Osteoblast (primary cell): ENCODE data around the gene ABTB1. TPM values are rescaled to one million over a fixed set of nuclear protein-coding genes. Genes with fewer than 3 reads are reported as not detected.

Experiments
- DNase-seq: peaks from one replicate; pipeline ENCODE4 v3.0.0; 2011; ENCODE audit warnings: low spot score, mixed read lengths; ENCODE audit not compliant: insufficient read length; ENCODE audit errors: missing footprints
- H2AFZ ChIP-seq: 2 replicates; pipeline ENCODE4 v1.6.0; 2011; ENCODE audit warnings: mild to moderate bottlenecking, low read length
- H3K27ac ChIP-seq: 2 replicates; pipeline ENCODE4 v1.5.1; 2011; ENCODE audit warnings: mild to moderate bottlenecking, low read depth, low read length, moderate library complexity
- H3K27me3 ChIP-seq: 2 replicates; pipeline ENCODE4 v1.6.0; 2012; ENCODE audit warnings: mild to moderate bottlenecking, control low read depth, inconsistent platforms, low read length, moderate library complexity; ENCODE audit not compliant: insufficient read depth
- H3K36me3 ChIP-seq: 2 replicates; pipeline ENCODE4 v1.5.1; 2011; ENCODE audit warnings: mild to moderate bottlenecking, low read length, control low read depth, moderate library complexity; ENCODE audit not compliant: insufficient read depth
- H3K4me1 ChIP-seq: 2 replicates; pipeline ENCODE4 v1.5.1; 2011; ENCODE audit warnings: mild to moderate bottlenecking, low read length, control low read depth, moderate library complexity; ENCODE audit not compliant: insufficient read depth
- H3K4me2 ChIP-seq: 2 replicates; pipeline ENCODE4 v1.6.0; 2011; ENCODE audit warnings: mild to moderate bottlenecking, low read length; ENCODE audit not compliant: insufficient read depth
- H3K4me3 ChIP-seq: fragments of 200-600 bp; sonication (generic); 3 replicates; pipeline ENCODE4 v1.5.1; 2012; ENCODE audit warnings: mild to moderate bottlenecking, low read length, inconsistent platforms; ENCODE audit not compliant: insufficient read depth
- H3K79me2 ChIP-seq: 2 replicates; pipeline ENCODE4 v1.6.0; 2012; ENCODE audit warnings: mild to moderate bottlenecking, low read length, control low read depth, inconsistent platforms; ENCODE audit not compliant: insufficient read depth
- H3K9me3 ChIP-seq: 2 replicates; pipeline ENCODE4 v1.5.1; 2011; ENCODE audit warnings: low read depth, low read length, control low read depth
- H4K20me1 ChIP-seq: 2 replicates; pipeline ENCODE4 v1.6.0; 2012; ENCODE audit warnings: mild to moderate bottlenecking, low read length, control low read depth; ENCODE audit not compliant: insufficient read depth
- CTCF ChIP-seq: IDR thresholded peaks from 2 replicates; pipeline ENCODE4 v1.5.1; 2011; ENCODE audit warnings: mild to moderate bottlenecking, low read depth, low read length, moderate library complexity; ENCODE audit errors: extremely low read depth
- total RNA-seq: library from RNA; depleted of rRNA; stranded (reverse); fragments of >200 nt; gene quantifications from 2 replicates; pipeline ENCODE4 v1.2.3, GENCODE V29; 2012

ABTB1 gene
- total RNA-seq, 1 donor, result 17.7 TPM

GRCh38 chr3:127676456-127676855 lies 3.7 kb downstream of the ABTB1 start:
- DNase-seq, result no peak
- no peaks in the 10 kb centered on the region for H3K27me3 ChIP-seq
- no peak overlapping the region for H3K27ac ChIP-seq
- no peak overlapping the region for H2AFZ ChIP-seq
- peaks cover 4% of the 10 kb centered on the region for H3K36me3 ChIP-seq
- H3K79me2 ChIP-seq, result no peaks in the 10 kb centered on the region
- TF ChIP-seq CTCF, result no peak
- peaks cover 5% of the 10 kb centered on the region for H3K4me1 ChIP-seq
- no peak overlapping the region for H3K4me3 ChIP-seq
- no peaks in the 10 kb centered on the region for H4K20me1 ChIP-seq
- no peaks in the 10 kb centered on the region for H3K9me3 ChIP-seq
- H3K4me2 ChIP-seq, result no peak overlapping the region

DNA sequence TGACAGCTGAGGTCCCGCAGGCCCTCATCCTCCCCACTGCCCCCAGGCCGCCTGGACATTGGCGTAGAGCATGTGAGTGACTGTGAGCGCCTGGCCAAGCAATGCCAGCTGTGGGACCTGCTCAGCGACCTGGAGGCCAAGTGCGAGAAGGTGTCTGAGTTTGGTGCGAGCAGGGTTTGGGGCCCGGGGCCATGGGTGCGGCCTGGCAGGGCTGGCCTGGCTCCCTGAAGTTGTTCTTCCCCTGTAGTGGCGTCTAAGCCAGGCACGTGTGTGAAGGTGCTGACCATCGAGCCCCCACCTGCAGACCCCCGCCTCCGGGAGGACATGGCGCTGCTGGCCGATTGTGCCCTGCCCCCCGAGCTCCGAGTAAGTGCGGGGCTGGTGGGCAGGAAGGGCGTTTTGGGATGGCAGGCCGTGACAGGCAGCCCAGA lies 4.2 kb downstream of the ABTB1 start:
- Histone ChIP-seq H3K27ac (no peak overlapping the region), H2AFZ (no peak overlapping the region), H3K4me2 (no peak overlapping the region), H3K36me3 (peaks cover 4% of the 10 kb centered on the region), H3K4me1 (peaks cover 2% of the 10 kb centered on the region), H3K9me3 (no peaks in the 10 kb centered on the region), H3K4me3 (no peak overlapping the region), H4K20me1 (no peaks in the 10 kb centered on the region), H3K79me2 (no peaks in the 10 kb centered on the region), H3K27me3 (no peaks in the 10 kb centered on the region)
- DNase-seq, result no peak
- no peak for TF ChIP-seq CTCF

DNA sequence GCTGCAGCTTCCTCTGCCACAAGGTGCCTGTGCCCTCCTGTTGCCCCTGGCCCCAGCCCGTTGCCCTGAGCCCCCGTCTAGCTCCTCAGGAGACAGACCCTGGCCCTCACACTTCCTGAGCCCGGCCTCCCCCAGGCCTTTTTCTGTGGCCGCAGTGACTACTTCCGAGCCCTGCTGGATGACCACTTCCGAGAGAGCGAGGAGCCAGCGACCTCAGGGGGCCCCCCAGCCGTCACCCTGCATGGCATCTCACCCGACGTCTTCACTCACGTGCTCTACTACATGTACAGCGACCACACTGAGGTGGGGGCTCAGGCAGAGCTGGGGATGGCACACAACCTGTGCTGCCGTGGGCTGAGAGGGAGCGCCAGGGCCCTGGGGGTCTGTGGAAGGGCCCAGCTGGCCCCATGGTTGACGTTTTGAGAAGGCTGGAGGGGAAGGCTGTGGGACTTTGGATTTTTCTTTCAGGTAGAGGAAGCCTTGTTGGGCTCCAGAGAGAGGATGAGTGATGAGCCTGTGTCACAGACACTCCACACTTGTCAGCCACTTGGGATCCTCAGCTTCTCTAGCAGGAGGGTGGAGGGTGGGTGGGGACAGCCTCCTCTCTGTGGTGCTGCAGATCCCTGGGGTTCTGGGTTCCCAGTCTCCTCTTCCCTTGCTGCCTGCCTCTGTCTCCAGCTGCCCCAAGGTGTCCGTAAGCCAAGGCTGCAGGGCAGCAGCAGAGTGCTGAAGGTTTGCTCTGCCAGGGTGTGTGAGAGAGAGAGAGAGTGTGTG lies 5.0 kb downstream of the ABTB1 start:
- no peaks in the 10 kb centered on the region for H4K20me1 ChIP-seq
- DNase-seq, result peak; percentile 34
- no peak for TF ChIP-seq CTCF

DNA sequence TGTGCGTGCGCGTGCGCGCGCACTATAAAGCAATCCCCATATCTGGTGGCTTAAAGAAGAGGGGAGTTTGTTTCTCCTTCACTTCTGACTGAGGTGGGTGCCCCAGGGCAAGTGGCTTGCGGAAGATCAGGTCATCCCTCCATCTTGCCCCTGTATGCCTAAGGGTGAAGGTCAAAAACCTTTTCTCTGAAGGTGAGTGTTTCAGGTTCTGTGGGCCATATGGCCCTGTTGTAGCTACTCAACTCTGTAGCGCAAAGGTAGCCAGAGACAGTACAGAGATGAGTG lies 5.5 kb downstream of the ABTB1 start:
- no peaks in the 10 kb centered on the region for H3K27me3 ChIP-seq
- H3K4me3 ChIP-seq, result no peak overlapping the region
- H3K4me2 ChIP-seq, result no peak overlapping the region
- DNase-seq, result peak; percentile 14
- H3K9me3 ChIP-seq, result no peaks in the 10 kb centered on the region
- no peaks in the 10 kb centered on the region for H3K4me1 ChIP-seq
- TF ChIP-seq CTCF, result no peak
- no peak overlapping the region for H3K27ac ChIP-seq
- peaks cover 4% of the 10 kb centered on the region for H3K36me3 ChIP-seq
- no peaks in the 10 kb centered on the region for H3K79me2 ChIP-seq
- H2AFZ ChIP-seq, result no peak overlapping the region
- no peaks in the 10 kb centered on the region for H4K20me1 ChIP-seq

More for the DNA sequence above, 5.0 kb downstream of the ABTB1 start:
- Histone ChIP-seq H3K36me3 (peaks cover 4% of the 10 kb centered on the region), H3K9me3 (no peaks in the 10 kb centered on the region), H3K4me3 (no peak overlapping the region), H3K27ac (no peak overlapping the region), H3K4me1 (no peaks in the 10 kb centered on the region), H2AFZ (no peak overlapping the region), H3K4me2 (no peak overlapping the region), H3K27me3 (no peaks in the 10 kb centered on the region), H3K79me2 (no peaks in the 10 kb centered on the region)
